Measurements from ENCODE around the gene DPRX.

DNA sequence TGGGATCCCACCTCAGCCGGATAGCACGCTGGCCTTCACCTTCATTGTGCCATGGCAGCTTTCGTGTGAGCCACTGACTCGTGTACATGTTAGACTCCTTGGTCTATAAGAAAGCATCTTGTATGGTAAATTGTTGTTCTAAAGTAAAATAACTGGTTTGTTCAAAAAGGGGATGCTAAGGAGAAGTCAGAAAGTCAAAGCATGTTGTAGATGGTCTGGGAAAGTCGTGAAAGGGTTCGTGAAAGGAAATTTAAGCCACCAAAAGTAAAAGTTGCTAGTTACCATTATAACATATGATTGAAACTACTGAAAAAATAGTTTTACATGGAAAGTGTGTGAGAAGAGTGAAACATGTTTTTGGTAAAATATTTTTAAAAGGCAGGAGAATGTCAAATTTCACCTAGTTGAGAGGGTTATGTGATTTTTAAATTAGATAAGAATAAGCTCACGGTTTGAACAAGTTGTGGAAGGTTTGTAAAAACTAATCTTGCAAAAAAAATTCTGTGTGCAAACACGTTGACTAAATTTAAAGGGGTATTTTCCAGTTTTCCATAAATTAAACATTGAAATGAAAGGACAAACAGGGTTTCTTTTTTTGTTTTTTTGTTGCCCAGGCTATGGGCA is 23.4 kb downstream of the DPRX start:
- no peak for TF ChIP-seq POLR2AphosphoS5 (IDR thresholded peaks at IDR 0.05; ENCODE audit: insufficient read depth in 1 of 2, low read depth in 1 of 2)
- TF ChIP-seq, protein P1, sequence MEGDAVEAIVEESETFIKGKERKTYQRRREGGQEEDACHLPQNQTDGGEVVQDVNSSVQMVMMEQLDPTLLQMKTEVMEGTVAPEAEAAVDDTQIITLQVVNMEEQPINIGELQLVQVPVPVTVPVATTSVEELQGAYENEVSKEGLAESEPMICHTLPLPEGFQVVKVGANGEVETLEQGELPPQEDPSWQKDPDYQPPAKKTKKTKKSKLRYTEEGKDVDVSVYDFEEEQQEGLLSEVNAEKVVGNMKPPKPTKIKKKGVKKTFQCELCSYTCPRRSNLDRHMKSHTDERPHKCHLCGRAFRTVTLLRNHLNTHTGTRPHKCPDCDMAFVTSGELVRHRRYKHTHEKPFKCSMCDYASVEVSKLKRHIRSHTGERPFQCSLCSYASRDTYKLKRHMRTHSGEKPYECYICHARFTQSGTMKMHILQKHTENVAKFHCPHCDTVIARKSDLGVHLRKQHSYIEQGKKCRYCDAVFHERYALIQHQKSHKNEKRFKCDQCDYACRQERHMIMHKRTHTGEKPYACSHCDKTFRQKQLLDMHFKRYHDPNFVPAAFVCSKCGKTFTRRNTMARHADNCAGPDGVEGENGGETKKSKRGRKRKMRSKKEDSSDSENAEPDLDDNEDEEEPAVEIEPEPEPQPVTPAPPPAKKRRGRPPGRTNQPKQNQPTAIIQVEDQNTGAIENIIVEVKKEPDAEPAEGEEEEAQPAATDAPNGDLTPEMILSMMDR (IDR thresholded peaks at IDR 0.05), result no peak

Data from vagina (tissue), 2 donors.